Endothelial cell (in vitro differentiated cells): Measurements from ENCODE around the gene TRAM2. TPM values are rescaled to one million over a fixed set of nuclear protein-coding genes. Genes with fewer than 3 reads are reported as not detected.

ENCODE experiments used
- DNase-seq: peaks from one replicate; pipeline ENCODE4 v3.0.0; 2021; ENCODE audit warnings: low spot score
- H3K27ac Mint-ChIP-seq: one replicate; pipeline ENCODE4 v1.8.0; 2021; ENCODE audit warnings: mixed read lengths, inconsistent platforms; ENCODE audit not compliant: unreplicated experiment
- H3K27me3 Mint-ChIP-seq: one replicate; pipeline ENCODE4 v1.8.0; 2021; ENCODE audit warnings: mild to moderate bottlenecking, moderate library complexity, mixed read lengths, inconsistent platforms; ENCODE audit not compliant: unreplicated experiment
- H3K36me3 Mint-ChIP-seq: one replicate; pipeline ENCODE4 v1.8.0; 2021; ENCODE audit warnings: mild to moderate bottlenecking, low read depth, mixed read lengths, inconsistent platforms; ENCODE audit not compliant: unreplicated experiment
- H3K4me1 Mint-ChIP-seq: one replicate; pipeline ENCODE4 v1.8.0; 2021; ENCODE audit warnings: mild to moderate bottlenecking, mixed read lengths, inconsistent platforms; ENCODE audit not compliant: unreplicated experiment
- H3K4me3 Mint-ChIP-seq: one replicate; pipeline ENCODE4 v1.8.0; 2021; ENCODE audit warnings: mild to moderate bottlenecking, mixed read lengths, inconsistent platforms; ENCODE audit not compliant: unreplicated experiment
- H3K9me3 Mint-ChIP-seq: one replicate; pipeline ENCODE4 v1.8.0; 2021; ENCODE audit warnings: mixed read lengths, inconsistent platforms; ENCODE audit not compliant: unreplicated experiment
- total RNA-seq: library from RNA; stranded (reverse); fragmentation: NEBNext Ultra II Directional; extraction: Animal tissue kit (Norgen Biotek cat#: 25700); gene quantifications from one replicate; pipeline ENCODE4 v1.2.1, GENCODE V29; 2021; ENCODE audit not compliant: unreplicated experiment
- TF ChIP-seq, protein P1 (sequence below): fragments of 200-600 bp; sonication (generic); IDR thresholded peaks from one replicate; pipeline ENCODE4 v1.5.0; 2021; ENCODE audit warnings: antibody characterized with exemption; ENCODE audit not compliant: unreplicated experiment

The TRAM2 gene
- total RNA-seq, 1 donor from 2014 or later = 29.4 TPM

DNA sequence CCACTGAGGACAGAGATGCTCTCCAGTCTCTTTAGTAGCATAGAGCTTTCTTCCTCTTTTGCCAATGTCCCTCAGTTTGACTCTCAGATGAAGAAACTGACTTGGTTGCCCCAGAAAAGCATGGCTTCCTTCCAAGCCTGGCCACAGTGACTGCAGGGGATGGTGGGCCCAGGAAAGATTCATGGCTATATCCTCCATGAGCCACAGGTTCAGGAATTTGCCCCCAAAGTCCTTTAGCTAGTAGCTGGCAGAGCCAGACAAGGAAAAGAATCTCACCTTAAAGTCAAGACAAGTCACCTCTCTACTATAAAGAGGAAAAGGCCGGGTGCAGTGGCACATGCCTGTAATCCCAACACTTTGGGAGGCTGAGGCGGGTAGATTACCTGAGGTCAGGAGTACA lies 43.4 kb downstream of the TRAM2 start:
- Mint-ChIP-seq H3K4me3 (no peak overlapping the region), H3K36me3 (peaks cover 5% of the 10 kb centered on the region), H3K27ac (no peak overlapping the region), H3K9me3 (no peaks in the 10 kb centered on the region), H3K27me3 (peaks cover 3% of the 10 kb centered on the region), H3K4me1 (peaks cover 32% of the 10 kb centered on the region)
- TF ChIP-seq, protein P1, sequence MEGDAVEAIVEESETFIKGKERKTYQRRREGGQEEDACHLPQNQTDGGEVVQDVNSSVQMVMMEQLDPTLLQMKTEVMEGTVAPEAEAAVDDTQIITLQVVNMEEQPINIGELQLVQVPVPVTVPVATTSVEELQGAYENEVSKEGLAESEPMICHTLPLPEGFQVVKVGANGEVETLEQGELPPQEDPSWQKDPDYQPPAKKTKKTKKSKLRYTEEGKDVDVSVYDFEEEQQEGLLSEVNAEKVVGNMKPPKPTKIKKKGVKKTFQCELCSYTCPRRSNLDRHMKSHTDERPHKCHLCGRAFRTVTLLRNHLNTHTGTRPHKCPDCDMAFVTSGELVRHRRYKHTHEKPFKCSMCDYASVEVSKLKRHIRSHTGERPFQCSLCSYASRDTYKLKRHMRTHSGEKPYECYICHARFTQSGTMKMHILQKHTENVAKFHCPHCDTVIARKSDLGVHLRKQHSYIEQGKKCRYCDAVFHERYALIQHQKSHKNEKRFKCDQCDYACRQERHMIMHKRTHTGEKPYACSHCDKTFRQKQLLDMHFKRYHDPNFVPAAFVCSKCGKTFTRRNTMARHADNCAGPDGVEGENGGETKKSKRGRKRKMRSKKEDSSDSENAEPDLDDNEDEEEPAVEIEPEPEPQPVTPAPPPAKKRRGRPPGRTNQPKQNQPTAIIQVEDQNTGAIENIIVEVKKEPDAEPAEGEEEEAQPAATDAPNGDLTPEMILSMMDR = no peak
- no peak for DNase-seq

DNA sequence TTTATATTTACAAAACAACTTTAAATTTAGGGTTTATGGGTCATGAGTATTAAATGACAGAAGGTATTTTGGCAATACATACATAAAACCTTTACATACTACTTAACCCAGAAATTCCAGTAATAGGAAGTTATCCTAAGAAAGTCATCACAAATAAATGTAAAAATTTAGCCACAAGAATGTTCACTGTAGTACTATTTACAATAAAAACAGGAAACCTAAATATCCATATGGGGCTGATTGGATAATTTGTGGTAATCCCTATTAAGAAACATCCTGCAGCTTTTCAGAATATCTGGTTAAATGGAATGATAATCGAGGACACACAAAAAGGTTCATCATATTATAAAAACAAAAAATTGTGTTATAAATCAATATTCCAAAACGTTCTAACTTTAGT lies 44.4 kb downstream of the TRAM2 start:
- Mint-ChIP-seq H3K4me1 (peaks cover 24% of the 10 kb centered on the region), H3K36me3 (peaks cover 2% of the 10 kb centered on the region)

DNA sequence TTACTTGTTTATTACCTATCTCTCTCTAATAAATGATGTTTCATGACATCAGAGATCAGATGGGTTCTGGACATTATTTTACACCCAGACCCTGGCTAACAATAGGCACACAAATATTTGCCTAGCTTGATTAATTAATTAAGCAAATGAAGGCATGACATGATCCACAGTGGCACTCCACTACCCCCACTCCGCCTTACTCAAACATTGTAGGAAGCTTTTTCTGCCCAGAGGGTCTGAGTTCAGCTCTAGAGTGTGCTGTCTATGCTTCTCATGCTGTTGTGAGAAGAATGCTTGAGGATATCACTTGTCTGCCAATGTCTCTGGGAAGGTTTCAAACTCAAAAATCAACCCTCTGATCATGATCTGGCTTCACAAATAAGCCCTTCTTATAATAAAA lies 45.0 kb downstream of the TRAM2 start:
- Mint-ChIP-seq H3K36me3 (no peaks in the 10 kb centered on the region), H3K4me1 (peaks cover 18% of the 10 kb centered on the region), H3K27me3 (peaks cover 3% of the 10 kb centered on the region), H3K27ac (no peak overlapping the region), H3K9me3 (no peaks in the 10 kb centered on the region), H3K4me3 (no peak overlapping the region)
- no peak for DNase-seq
- TF ChIP-seq, protein P1 = no peak

More for the DNA sequence above, 44.4 kb downstream of the TRAM2 start:
- Mint-ChIP-seq H3K27ac (no peak overlapping the region), H3K27me3 (peaks cover 3% of the 10 kb centered on the region), H3K9me3 (no peaks in the 10 kb centered on the region), H3K4me3 (no peak overlapping the region)
- TF ChIP-seq, protein P1 = no peak
- DNase-seq = no peak

DNA sequence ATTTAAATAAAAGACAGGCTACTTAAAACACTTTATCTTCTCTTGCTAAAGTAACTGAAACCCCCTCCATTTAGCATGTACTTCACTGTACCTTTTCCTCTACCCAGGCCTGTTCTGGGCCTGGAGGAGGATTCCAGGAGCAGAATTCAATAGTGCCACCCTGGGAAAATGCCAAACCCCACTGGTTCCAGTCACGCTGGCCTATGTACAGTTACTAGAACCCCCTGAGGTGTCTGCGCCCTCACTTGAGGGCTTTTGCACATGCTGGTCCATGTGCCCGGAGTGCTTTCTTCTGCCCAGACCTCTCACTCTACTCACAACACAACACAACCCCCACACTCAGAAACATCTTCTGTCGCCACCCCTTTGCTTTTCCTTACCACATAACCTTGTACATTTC lies 45.5 kb downstream of the TRAM2 start:
- H3K4me1 Mint-ChIP-seq = peaks cover 18% of the 10 kb centered on the region
- no peak for DNase-seq
- TF ChIP-seq, protein P1 = no peak
- H3K27me3 Mint-ChIP-seq = peaks cover 3% of the 10 kb centered on the region
- H3K36me3 Mint-ChIP-seq = no peaks in the 10 kb centered on the region
- no peaks in the 10 kb centered on the region for H3K9me3 Mint-ChIP-seq
- no peak overlapping the region for H3K4me3 Mint-ChIP-seq
- no peak overlapping the region for H3K27ac Mint-ChIP-seq

DNA sequence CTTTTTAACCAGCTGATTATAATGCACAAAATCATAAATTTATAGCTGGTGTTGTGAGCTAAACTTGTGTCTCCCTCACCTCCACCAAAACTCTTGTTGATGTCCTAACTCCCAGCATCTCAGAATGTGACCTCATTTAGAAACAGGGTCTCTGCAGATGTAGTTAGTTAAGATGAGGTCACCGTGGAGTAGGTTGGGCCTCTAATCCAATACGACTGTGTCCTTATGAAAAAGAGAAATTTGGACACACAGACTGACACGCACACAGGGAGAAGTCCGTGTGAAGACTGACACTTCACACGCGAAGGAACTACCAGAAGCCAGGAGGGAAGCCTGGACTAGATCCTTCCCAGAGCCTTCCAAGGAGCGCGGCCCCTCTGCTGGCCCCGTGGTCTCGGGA lies 46.5 kb downstream of the TRAM2 start:
- Mint-ChIP-seq H3K36me3 (peaks cover 4% of the 10 kb centered on the region), H3K27me3 (peaks cover 2% of the 10 kb centered on the region), H3K27ac (no peak overlapping the region), H3K4me1 (peaks cover 15% of the 10 kb centered on the region), H3K9me3 (no peaks in the 10 kb centered on the region), H3K4me3 (no peak overlapping the region)
- TF ChIP-seq, protein P1 = no peak
- DNase-seq = no peak
